GM18519 (cell line): ENCODE results near the gene ZNF514.
A peak's percentile ranks its signal among the peaks of the same experiment; 100 is the strongest.
"Not testable (repeated sequence)": the region's sequence is repeated elsewhere in the genome, so short reads cannot be mapped to it uniquely, and the experiment has no call there.

Source experiments
- ATAC-seq: cut with Tn5 transposase; IDR thresholded peaks from one replicate; pipeline ENCODE4 v1.9.1; 2021; ENCODE audit warnings: mild to moderate bottlenecking, moderate library complexity; ENCODE audit not compliant: unreplicated experiment, low FRiP score

Gene ZNF514

DNA sequence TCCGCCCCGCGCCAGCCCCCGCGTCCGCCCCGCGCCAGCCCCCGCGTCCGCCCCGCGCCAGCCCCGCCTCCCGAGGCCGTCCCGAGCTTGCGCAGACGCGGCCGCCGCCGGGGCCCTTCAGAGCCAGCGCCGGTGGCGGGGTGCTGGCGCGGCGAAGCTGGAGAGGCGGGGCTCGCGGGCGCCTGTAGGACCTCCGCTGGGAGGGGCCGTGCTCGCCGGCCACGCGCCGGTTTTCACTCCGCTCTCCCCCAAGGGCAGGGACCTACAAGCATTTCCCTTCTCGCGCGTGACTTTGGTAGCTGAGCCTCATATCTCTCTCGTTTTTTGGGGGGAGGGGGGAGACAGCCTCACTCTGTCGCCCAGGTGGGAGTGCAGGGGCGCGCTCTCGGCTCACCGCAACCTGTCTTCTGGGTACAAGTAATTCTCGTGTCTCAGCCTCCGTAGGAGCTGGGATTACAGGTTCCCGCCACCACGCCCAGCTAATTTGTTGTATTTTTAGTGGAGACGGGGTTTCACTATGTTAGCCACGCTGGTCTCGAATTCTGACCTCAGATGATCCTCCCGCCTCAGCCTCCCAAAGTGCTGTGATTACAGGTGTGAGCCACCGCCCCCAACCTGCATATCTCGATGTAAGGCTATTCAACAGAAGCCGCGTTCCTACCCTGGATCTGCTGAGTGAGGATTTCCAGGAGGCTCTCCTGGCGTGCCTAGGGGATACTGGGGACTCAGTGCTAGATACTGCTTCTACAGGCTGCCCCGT lies at the start of gene ZNF514:
Gene ZNF514, minus strand, starts transcription at position 159 of the 760 bp plus-strand sequence. CDS start 6,595 bp downstream, outside the sequence.
- peak; percentile 86 for ATAC-seq

DNA sequence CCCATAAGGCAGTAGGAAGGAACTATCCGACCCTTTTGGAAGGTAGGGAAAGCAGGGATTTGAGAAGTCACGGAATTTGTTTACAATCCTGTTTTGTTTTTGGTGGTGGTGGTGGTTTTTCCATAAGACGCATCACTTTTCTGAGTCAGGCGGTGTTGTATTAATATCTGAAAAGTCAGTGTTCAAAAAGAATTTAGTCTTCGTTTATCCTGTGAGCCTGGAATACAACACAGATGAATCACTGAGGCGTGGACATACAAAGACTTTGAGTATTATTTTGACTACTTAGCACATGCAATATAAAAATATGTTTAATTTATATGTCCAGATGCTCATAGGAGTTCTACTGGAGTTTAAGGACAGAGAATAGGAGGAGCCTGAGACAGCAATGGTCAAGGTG lies 48.5 kb upstream of the ZNF514 start:
- no peak for ATAC-seq

DNA sequence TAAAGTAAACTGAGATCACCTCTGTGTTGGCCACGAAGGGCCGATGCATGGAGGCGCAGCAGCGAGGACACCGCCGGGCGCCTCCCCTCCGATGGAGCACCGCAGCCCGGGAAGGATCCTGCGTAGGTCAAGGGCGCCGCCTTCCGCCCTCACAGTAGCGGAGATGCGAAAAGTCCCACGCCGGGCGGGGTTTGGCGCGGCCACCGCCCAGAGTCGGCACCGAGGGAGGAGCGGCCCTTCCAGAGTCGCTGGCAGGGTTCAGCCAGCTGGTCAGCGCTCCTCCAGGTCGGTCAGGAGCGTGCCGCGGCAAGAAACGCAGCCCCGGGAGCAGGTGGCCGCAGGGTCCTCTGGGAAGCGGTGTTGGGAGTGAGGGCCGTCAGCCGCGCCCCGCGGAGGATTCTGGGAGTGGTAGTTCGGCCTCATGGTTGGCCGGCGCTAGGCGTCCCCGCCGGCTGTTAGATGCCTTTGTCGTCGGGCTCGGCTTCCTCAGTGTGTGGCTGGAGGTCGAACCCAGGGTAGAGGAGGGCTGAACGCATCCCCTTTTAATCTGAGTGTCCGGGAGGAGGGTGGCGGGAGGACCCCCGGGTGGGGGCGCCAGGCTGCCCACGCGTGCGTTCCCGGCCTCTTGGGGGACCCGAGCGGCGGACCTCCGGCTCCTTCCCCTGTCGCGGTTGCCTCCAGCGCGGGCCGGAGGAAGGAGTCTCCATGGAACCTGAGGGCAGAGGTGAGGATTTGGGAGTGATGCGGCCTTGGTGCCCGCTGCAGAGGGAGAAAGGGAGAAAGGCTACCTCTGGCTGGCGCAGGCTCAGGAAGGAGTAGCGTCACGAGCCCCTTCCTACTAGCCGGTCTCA lies 47.7 kb upstream of the ZNF514 start, which contains the start of gene ZNF892:
Gene ZNF892, plus strand, starts transcription at position 411 of the 851 bp plus-strand sequence. Its CDS starts 295 bp downstream, at position 706.
- peak; percentile 94 for ATAC-seq

DNA sequence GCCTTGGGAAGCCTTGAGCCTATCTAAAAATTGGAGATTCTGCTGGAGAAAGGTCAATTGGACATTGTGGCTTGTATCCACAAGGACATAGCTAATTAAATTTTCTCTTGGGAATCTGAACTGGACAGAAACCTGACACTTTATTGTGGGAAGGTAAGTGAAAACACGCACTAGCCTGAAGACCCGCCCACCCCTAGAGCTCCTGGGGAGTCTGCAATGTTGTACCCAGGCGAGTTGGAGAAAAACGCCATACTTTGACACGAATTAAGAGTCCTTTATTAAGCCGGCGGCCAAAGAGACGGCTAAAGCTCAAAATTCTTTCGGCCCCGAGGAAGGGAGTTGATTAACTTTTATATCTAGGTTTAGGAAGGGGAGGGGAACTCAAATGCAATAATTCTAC lies 46.4 kb upstream of the ZNF514 start:
- no peak for ATAC-seq

DNA sequence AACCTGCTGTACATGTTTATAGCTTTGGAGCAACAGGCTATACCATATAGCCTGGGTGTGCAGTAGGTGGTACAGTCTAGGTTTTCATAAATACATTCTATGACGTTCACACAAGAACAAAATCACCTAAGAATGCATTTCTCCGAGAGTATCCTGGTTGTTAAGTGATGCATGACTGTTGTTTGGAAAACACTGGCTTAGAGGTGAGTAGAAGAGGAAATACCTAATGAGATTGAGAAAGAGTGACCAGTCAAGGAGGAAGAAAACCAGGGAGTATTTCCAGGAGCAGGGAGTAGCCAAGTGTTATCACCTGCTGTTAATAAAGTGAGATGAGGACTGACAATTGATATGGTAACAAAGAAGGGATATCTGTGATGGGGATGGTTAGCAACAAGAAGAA lies 44.7 kb upstream of the ZNF514 start:
- no peak for ATAC-seq

DNA sequence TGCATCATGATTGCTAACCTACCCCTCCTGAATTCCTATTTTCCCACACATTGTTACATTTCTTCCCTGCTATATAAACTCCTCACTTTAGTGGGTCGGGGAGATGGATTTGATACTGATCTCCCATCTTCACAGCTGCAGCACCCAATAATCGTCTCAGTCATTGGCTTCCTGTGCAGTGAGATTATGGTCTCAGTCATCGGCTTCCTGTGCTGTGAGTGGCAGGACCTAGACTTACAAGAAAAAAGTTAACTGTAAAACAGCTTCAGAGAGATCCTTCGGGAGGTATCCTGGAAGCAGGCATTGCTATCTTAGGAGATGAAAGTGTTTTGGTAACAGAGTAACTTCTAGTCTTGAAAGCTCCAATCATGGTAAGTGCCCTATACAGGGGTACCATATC lies 44.3 kb upstream of the ZNF514 start:
- no peak for ATAC-seq

DNA sequence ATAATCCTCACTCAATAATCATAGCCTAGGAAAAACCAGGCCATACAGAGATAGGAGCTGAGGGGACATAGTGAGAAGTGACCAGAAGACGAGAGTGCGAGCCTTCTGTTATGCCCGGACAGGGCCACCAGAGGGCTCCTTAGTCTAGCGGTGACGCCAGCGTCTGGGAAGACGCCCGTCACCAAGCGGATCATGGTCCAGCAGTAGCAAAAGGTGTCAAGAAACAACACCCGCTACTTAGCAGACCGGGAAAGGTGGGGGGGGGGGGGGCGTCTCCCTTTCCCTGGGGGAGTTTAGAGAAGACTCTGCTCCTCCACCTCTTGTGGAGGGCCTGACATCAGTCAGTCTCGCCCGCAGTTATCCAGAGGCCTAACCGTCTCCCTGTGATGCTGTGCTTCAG lies 33.3 kb upstream of the ZNF514 start:
- not testable (repeated sequence) for ATAC-seq

DNA sequence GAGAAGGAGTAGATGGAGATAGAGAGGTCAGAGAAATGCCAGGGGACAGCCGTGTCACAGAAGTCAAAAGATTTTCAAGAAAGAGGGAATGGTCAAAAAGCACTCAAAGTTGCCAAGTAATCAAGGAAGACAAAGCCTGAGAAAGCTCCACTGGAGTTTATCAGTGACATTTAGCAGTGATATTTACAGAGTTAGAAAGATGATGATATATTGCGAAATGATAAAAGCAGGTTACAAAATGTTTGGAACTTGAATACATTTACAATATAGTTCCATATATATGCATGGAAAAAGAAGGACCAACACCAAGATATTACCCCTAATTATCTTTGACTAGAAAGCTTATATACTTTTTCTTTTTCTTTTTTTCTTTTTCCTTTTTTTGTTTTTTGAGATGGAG lies 26.3 kb upstream of the ZNF514 start:
- no peak for ATAC-seq

DNA sequence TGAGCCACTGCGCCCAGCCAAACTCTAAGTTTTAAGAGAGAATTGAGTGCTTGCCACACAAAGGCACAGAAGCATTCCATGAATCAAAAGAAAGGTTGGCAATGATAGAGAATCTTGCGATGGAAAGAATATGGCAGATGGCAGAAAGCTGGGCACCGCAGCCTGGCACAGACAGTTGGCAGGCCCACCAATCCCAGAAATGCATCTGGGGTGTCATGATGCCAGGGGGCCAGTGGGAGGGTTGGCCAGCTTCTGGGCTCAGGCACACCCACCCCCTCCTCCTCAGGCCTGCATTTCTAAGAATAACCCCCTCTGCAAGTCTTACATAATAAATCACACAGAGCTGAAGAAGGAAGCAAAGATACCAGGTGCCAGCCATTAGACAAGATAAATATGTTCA lies 25.5 kb upstream of the ZNF514 start:
- no peak for ATAC-seq

DNA sequence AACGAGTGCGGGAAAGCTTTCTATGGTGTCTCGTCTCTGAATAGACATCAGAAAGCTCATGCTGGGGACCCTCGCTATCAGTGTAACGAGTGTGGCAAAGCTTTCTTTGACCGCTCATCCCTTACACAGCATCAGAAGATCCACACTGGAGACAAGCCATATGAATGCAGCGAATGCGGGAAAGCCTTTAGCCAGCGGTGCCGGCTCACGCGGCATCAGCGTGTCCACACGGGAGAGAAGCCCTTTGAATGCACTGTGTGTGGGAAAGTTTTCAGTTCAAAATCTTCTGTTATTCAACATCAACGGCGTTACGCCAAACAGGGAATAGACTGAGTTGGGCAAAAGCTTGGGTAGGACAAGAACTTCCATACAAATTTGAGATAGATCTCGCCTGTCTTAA lies 22.1 kb upstream of the ZNF514 start:
- ATAC-seq: no peak

DNA sequence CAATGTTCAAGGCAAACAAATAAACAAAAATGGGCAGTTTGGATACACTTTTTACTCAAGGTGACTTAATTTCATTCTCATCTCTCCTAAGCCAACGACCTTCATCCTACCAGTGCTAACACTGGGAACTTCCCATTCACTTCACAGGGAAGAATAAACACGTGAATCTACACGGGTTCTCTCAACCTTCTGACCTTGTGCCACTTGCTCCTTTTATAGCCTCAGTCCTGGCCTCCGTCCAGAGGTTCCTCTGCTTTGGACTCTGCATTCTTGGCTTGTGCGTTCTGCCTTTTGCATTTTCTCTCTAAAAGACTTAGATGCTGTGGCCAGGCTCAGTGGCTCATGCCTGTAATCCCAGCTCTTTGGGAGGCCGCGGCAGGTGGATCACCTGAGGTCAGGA lies 19.8 kb upstream of the ZNF514 start:
- no peak for ATAC-seq

DNA sequence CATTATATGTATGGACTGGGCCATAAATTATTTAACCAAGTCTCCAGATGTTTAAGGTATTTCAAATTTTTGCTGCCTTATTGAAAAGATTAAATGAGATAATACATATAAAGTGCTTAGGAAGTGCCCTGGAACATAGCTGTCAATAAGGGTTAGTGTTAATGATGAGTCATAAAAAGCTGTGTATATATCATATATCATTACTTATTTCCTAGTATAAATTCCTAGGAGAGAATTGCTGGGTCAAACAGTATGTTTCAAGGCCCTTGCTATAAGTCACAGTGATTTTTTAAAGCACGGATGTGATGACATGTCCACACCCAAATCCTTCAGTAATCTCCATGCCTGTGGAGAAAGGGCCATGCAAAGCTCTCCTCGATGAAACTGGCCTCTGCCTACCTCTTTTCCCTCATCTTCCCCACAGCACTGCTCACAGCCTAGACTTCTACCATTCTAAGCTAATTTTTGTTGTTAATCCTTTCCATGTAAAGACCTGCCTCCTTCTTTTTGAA lies 14.4 kb upstream of the ZNF514 start:
- ATAC-seq: no peak

DNA sequence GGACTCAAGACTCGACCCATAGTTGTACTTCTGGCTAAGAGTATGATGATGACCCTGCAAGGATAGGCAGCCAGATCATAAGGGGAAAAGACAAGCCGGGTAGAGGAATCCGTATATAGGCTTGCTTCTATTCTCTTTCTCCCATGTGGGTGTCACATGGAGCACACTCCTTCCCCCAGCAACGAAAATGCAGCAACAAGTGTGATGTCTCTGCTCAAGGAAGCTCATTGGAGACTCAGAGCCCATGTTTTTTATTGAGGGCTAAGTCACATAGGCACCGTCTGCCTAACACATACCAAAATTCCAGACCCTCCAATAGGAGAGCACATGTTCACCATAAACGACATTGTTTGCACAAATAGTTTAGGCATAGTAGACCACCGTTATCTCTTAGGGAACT lies 12.3 kb upstream of the ZNF514 start:
- no peak for ATAC-seq

DNA sequence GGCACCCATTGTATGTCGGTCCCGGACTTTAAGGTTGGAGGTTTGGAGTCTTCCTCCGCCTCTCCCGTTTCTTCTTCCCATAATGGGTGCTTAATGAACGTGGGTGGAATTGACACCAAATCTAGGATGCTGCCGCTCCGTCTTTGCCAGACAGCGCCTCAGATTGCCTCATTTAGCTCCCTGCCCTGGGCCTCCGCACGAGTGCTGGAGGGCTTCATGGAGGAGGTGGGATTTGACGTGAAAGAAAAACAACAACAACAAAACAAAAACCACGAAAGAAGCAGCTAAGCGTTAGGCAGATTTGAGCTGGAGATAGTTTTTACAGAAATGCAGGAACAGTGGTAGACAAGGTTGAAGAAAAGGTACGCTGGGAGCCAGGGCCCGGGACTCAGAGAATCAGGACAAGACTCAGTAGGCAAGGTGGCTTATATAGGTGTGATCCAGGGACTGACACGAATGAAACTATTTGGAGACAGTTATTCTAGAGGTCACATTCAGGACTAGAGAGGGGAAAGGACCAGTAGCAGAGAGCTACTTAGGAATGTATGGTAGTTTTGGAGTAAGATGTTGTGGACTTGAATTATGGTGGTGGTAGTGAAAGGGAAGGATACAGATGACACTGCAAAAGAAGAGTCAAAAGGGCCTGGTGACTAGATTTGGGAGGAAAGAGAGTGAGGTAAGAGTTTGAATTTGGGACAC lies 6.6 kb upstream of the ZNF514 start:
- ATAC-seq: no peak

DNA sequence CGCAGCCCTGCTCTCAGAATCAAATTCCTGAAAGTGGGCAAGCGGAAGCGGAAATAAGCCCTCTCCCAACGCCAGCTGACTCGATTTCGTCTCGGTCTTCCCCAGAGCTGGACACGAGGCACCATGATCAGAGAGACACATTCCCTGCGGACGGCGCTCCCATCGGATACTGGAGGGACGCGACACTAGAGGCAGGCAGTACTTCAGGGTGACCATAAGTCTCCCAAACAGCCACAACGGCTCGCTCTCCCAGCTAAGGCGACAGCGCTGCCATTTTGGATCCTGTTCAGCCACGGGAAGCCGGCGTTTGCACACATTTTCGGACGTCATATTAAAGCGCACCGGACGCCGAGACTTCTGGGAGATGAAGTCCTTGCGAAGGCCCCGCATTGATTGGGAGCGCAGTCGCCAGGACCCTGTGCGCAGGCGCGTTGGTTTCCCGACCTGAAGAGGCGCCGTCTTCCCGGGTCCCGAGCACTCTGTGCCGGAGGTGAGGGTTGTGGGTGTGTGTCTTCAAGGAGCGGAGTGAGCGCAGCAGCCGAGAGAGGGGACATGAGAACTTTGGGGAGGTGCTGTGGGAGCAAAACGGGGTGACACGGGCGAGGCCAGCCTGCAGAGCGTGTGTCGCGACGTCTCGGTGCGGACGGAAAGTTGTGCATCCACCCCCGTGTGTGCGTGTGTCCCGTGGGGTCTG lies 5.9 kb upstream of the ZNF514 start, which contains the start of gene ZNF2:
Gene ZNF2, plus strand, starts transcription at position 439 of the 694 bp plus-strand sequence. CDS start 10,418 bp downstream, outside the sequence.
- peak; percentile 93 for ATAC-seq

DNA sequence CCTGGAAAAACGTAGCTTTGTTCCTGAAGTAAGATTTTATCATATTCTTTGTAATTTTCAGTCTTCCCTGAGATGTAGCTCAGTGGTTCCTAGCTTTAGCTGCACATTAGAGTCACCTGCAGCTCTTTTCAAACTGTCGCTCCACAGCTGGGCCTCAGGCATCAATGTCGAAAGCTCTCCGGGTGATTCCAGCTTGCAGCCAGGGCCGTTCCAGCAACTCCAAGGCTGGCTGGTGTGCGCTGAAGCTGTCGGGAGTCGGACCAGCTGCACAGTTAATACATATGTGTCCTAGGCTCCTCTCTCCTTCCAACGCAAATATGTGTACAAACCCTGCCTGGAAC lies 5.4 kb upstream of the ZNF514 start:
- peak; percentile 14 for ATAC-seq

DNA sequence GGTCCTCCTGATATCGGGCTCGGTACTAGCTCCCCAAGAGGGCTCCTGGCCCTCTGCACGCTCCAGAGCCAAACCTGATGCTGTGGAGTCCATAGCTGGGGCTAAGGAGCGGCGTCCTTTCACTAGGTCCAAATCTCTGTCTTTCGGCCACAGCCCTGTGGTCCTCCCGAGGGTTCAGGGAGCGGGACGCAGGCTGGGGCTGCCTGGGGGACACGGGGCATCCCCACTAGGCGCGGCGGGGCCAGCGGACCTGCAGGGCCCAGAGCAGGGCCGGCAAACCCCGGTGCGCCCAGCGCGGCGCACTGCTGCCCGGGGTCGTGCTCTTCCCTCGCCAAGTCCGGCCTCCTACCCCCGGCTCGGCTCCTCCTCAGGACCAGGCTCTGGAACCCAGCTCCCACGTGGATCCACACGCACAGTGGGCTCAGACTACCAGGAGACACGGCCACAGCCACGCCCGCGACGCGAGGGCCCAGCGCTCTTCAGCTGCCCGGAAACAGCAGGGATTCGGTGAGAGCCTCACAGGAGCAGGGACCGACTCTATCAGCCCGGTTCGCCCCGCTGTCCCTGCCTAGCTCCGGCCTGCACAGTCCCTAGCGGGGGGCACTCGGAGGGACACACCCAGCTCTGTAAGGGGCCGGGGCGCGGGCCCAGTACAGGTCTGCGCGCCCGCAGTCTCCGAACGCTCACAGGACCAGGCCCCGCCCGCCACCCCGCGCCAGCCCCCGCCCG lies 593 bp downstream of the ZNF514 start:
- peak; percentile 24 for ATAC-seq

DNA sequence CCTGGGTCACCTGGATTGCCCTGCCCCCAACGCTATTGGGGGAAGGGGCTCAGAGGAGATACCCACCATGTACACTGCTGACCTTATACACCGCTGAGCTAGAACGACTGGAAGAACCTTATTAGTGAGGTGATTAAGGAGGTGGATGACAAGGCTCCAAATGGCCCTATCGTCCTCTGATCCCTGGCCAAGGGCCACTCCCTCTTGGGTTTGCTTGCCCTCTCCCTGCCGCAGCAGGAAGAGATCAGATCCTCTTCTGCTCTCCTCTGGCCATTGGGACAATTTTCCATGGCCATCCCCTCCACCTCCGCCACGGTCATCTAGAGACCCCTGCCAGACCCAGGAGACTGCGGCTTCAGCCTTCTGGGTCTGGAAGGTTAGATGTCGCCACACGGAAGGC lies 1.2 kb downstream of the ZNF514 start:
- no peak for ATAC-seq

DNA sequence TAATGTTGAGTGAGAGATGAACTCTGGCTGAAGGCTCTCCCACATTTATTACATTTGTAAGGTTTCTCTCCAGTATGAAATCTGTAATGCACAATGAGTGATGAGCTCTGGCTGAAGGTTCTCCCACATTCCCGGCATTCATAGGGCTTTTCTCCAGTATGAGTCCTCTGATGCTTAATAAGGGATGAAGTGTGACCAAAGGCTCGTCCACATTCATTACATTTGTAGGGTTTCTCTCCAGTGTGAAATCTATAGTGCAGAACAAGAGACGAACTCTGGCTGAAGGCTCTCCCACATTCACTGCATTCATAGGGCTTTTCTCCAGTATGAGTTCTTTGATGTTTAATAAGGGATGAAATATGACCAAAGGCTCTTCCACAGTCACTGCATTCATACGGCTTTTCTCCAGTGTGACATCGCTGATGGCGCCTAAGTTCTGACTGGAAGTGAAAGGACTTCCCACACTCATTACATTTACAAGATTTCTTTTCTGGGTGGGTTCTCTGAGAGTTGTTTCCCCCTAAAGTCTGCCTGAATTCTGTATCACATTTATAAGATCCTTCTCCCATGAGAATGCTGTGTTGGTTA lies 10.2 kb downstream of the ZNF514 start:
- ATAC-seq: no peak
